DND-41 (cell line): ENCODE data around the gene RPL29.

Source experiments
- EZH2 ChIP-seq: IDR thresholded peaks from 3 replicates; pipeline ENCODE4 v1.6.1; 2012; ENCODE audit warnings: borderline replicate concordance, low read depth, mild to moderate bottlenecking, moderate library complexity, low read length, inconsistent platforms; ENCODE audit not compliant: severe bottlenecking
- TF ChIP-seq, protein P1 (sequence below): IDR thresholded peaks from 2 replicates; pipeline ENCODE4 v1.5.1; 2012; ENCODE audit warnings: borderline replicate concordance, low read length, moderate library complexity, mild to moderate bottlenecking; ENCODE audit not compliant: poor library complexity, severe bottlenecking; ENCODE audit errors: extremely low read depth

DNA sequence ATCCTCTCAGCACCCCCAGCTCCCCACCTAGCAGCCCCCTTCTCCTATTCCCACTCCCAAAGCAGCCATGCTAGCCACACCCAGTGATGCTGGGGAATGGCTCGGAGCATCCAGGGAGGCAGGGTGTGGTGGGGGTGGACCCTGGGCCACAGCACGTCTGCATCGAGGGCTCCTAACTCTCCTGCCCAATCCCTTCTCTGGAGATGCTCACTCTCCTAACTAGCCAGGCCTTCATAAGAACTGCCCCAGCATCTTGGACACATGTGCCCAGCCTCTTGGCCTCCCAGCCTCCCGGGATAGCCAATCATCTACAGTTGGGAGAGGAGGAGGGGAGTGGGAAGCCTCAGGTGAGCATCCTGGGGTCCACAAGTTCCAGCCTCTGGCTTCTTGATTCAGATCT is 31.2 kb downstream of the RPL29 start:
- TF ChIP-seq, protein P1, sequence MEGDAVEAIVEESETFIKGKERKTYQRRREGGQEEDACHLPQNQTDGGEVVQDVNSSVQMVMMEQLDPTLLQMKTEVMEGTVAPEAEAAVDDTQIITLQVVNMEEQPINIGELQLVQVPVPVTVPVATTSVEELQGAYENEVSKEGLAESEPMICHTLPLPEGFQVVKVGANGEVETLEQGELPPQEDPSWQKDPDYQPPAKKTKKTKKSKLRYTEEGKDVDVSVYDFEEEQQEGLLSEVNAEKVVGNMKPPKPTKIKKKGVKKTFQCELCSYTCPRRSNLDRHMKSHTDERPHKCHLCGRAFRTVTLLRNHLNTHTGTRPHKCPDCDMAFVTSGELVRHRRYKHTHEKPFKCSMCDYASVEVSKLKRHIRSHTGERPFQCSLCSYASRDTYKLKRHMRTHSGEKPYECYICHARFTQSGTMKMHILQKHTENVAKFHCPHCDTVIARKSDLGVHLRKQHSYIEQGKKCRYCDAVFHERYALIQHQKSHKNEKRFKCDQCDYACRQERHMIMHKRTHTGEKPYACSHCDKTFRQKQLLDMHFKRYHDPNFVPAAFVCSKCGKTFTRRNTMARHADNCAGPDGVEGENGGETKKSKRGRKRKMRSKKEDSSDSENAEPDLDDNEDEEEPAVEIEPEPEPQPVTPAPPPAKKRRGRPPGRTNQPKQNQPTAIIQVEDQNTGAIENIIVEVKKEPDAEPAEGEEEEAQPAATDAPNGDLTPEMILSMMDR = no peak
- no peak for TF ChIP-seq EZH2
